GM13976 (cell line): ENCODE results near the gene SNX9.

Experiments used
- DNase-seq: peaks from one replicate; pipeline ENCODE4 v3.0.0; 2012; ENCODE audit warnings: low spot score
- in situ Hi-C: fragments of 300-500 bp; cut with MboI; formaldehyde crosslinking; loops from one replicate; pipeline ENCODE4 v1.12.0; 2022; ENCODE audit warnings: low sequenced_read_pairs, mixed read lengths, inconsistent platforms; ENCODE audit not compliant: unreplicated experiment
- TF ChIP-seq, protein P1 (sequence below): IDR thresholded peaks from 2 replicates; pipeline ENCODE4 v1.5.1; 2012; ENCODE audit warnings: borderline replicate concordance, mild to moderate bottlenecking; ENCODE audit not compliant: insufficient read depth; ENCODE audit errors: extremely low read depth, missing control alignments, control extremely low read depth

SNX9 gene

DNA sequence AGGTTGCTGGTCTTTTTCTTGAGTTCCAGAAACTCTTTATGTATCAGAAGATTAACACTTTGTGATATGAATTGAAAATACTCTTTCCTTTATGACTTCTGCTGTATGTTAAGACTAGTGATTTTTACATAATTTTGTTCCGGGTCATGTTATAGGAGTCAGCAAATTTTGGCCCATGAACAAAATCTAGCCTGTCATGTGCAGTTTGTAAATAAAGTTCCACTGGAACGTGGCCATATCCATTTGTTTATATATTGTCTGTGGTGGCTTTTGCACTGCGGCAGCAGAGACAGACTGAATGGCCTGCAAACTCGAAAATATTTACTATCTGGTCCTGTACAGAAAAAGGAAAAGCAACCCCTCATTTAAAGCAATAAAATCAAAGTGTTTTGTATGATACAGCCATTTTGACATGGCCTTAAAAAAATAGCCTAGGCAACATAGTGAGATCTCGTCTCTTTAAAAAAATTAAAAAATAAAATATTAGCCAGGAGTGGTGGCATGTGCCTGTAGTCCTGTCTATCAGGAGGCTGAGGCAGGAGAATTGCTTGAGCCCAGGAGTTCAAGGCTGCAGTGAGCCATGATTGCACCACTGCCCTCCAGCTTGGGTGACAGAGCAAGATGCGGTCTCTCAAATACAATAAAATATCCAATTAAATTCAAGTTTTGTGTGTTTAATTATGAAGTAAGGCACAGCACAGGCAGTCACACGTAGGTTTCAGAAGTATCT, 36.9 kb downstream of the SNX9 start:
- TF ChIP-seq, protein P1, sequence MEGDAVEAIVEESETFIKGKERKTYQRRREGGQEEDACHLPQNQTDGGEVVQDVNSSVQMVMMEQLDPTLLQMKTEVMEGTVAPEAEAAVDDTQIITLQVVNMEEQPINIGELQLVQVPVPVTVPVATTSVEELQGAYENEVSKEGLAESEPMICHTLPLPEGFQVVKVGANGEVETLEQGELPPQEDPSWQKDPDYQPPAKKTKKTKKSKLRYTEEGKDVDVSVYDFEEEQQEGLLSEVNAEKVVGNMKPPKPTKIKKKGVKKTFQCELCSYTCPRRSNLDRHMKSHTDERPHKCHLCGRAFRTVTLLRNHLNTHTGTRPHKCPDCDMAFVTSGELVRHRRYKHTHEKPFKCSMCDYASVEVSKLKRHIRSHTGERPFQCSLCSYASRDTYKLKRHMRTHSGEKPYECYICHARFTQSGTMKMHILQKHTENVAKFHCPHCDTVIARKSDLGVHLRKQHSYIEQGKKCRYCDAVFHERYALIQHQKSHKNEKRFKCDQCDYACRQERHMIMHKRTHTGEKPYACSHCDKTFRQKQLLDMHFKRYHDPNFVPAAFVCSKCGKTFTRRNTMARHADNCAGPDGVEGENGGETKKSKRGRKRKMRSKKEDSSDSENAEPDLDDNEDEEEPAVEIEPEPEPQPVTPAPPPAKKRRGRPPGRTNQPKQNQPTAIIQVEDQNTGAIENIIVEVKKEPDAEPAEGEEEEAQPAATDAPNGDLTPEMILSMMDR, result no peak
- in situ Hi-C loops, result no loop called here
- DNase-seq, result no peak

DNA sequence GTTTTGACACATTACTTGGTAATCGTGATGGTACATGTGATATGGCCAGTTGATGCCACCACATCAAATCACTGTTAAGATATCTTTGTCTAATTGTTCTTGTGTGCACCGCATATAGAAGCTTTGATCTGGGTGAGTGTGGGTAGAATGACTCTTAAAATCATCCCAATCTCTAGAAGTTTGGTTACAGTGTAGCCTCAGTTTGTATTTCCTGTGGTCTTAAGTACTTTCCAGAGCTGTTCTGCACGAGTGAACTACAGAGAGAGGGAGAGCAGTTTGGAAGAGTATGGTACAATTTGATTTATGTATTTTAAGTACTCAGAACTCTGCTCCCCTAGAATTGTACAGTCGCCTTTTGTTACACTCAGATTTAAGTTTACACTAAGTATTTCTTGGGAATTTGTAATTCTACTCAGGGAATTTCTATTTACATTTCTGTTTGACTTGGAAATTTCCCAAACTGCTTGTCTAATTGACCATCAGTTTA, 37.5 kb downstream of the SNX9 start:
- no peak for DNase-seq
- TF ChIP-seq, protein P1, result no peak
- in situ Hi-C loops, result no loop called here

DNA sequence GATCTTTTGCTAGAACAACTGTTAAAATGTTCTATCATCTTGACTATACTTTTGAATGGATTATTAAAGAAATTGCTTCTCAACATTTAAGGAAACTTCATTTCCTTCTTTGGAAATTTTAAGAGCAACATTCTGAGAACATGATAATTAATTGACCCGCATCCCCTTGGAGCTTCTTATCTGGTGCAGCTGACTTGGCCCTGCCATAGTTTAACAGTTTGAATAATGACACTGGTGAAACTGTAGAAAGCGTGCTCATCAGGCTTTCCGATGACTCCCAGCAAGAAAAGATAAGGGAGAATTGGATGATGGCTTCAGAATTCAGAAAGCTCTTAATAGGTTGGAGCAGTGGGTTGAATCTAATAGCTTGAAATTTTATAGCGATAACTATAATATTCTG, 38.1 kb downstream of the SNX9 start:
- in situ Hi-C loops, result no loop called here
- no peak for DNase-seq
- TF ChIP-seq, protein P1, result no peak

DNA sequence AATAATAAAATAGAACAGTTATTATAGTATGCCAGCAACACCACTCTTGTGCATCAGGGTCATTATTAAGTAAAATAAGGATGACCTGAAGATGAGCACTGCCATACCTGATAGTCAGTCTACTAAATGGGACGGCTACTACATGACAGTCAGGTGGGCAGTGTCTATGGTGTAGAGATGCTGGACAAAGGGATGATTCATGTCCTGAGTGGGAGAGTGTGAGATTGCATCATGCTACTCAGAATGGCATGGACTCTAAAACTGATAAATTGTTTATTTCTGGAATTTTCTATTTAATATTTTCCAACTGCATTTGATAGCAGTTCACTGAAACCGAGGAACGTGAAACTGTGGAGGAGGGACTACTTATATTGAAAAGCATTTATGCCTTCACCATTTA, 38.8 kb downstream of the SNX9 start:
- in situ Hi-C loops, result no loop called here
- TF ChIP-seq, protein P1, result no peak
- no peak for DNase-seq

DNA sequence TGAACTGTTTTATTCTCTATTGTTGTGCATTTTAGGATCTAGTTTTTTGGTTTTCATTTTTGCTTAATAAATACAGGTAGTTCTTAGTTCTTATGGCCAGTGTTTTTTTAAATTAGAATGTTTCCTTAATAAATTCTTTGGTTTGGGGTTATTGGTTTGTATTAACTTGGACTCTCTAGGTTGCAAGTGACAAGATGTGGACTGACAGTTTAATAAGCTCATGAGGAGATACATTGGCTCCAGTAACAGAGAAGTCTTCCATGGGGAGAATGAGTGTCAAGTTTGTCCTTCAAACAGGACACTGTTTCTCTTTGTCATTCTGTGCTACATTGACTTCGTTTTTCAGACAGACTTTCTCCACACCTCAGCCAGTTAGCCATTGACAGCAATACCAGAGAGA, 39.7 kb downstream of the SNX9 start:
- in situ Hi-C loops, result no loop called here
- TF ChIP-seq, protein P1, result no peak

DNA sequence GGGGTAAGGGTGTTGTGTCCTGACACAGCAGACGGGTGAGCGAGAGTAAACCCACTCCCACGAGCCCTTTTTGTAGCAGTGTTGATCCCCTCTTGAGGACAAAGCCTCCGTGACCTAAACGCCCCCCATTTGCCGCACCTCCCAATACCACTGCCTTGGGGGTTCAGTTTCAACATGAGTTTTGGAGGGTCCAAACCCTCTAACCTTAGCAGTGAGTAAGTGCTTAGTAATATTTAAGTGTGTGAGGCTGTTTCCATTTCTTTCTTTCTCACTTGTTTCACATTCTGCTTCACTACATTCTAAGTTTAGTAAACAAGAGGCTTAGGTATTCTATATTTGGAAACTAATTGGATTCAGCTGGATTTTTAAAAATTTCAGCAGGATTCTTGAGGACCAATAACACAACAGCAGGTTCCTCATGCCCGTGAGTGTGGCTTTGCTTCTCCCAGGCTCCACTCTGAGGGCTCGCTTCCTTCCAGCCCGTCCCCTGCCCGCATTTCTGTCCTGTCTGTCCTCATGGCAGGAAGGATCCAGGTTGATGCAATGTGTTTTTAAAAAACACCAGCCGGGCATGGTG, 41.2 kb downstream of the SNX9 start:
- TF ChIP-seq, protein P1, result no peak
- in situ Hi-C loops, result no loop called here
- no peak for DNase-seq

More for the DNA sequence above, 39.7 kb downstream of the SNX9 start:
- DNase-seq, result no peak

DNA sequence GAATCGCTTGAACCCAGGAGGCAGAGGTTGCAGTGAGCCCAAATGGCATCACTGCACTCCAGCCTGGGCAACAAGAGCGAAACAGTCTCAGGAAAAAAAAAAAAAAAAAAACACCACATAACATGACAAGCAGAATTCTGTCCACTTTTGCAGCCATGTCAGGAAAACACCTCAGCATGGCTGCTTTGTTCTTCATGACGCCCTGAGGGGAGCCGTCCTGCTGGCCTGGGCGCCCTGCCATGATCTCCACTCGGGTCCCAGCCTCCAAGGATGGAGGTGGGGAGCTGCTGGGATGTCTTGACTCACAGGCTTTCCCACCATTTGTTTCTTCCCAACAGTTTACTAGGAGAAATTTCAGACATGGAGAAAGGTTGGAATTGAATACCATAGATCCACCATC, 42.2 kb downstream of the SNX9 start:
- in situ Hi-C loops, result no loop called here
- TF ChIP-seq, protein P1, result no peak
- DNase-seq, result no peak
